ENCODE data around the gene SUGCT. TPM values are rescaled to one million over a fixed set of nuclear protein-coding genes. Genes with fewer than 3 reads are reported as not detected.

The SUGCT gene
- total and polyA plus RNA-seq, 10 donors = 1.4 to 13.6 (median 2.5) TPM

DNA sequence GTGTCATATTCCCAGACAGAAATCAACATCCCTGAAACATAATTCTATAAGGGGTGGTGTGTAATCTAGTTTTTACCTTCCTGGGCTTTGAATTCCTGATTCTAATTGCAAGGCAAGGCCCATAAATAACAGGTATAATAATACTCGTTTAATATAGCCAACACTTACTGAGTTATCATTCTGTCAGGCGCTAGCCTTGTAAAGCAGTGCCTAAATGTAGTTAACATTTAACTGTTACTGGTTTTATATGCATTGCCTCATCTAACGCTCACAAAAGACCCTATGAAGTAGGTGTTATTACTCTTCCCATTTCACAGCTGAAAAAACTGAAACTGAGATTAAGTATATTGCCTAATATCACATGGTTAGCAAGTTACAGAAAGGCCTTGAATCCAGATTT is 772.5 kb downstream of the SUGCT start:
- no peak overlapping the region for H3K4me3 ChIP-seq
- 84 to 94% (median 87%) methylated on average over 3 of the region's 3 CpGs for WGBS, 5 donors

DNA sequence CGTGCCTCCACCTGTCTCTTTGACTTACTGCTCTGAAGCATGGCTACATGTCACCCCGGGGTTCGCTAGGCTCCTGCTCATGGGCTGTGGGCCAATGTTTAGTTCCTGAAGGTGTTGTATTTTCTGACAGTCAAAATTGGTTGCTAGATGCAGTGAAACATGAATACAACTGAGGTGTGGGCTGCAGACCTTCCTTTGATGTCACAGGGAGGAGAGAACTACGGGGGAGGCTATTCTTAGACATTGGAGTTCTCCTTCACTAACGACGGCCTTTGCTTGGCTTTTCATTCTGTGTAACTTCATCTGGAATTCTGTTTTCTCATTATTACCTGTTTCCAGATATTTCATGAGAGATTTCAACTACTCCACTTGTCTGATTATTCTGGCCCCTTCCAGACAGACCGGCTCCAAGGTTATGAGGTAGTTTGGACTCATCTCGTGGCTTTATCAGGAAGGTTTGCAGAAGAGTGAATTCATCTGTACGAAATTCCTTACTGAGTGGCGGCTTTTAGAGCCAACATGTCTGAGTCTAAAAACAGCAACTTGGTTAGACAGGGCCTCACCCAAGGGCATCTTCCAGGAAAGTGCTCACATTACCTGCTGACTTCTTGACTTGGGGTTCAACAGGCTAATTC is 774.7 kb downstream of the SUGCT start:
- Histone ChIP-seq H3K4me3 (no peak overlapping the region), H3K4me1 (no peaks in the 10 kb centered on the region), H3K27ac (no peak overlapping the region), H3K9me3 (no peaks in the 10 kb centered on the region), H3K36me3 (no peaks in the 10 kb centered on the region), H3K27me3 (replicated peaks in 1 of 7) (no peaks in the 10 kb centered on the region)
- DNase-seq = no peak
- intact Hi-C loops (cut with DNase I; ENCODE audit: low total_unique reads) = no loop called here
- WGBS, 5 donors = 87 to 91% (median 89%) methylated on average over 10 of the region's 10 CpGs
- no peak for TF ChIP-seq POLR2A (IDR thresholded peaks at IDR 0.05)
- TF ChIP-seq, protein P1, sequence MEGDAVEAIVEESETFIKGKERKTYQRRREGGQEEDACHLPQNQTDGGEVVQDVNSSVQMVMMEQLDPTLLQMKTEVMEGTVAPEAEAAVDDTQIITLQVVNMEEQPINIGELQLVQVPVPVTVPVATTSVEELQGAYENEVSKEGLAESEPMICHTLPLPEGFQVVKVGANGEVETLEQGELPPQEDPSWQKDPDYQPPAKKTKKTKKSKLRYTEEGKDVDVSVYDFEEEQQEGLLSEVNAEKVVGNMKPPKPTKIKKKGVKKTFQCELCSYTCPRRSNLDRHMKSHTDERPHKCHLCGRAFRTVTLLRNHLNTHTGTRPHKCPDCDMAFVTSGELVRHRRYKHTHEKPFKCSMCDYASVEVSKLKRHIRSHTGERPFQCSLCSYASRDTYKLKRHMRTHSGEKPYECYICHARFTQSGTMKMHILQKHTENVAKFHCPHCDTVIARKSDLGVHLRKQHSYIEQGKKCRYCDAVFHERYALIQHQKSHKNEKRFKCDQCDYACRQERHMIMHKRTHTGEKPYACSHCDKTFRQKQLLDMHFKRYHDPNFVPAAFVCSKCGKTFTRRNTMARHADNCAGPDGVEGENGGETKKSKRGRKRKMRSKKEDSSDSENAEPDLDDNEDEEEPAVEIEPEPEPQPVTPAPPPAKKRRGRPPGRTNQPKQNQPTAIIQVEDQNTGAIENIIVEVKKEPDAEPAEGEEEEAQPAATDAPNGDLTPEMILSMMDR (IDR thresholded peaks at IDR 0.05 in 8 of 11, conservative IDR thresholded peaks at IDR 0.05 in 3 of 11) = no peak

More for the DNA sequence above, 772.5 kb downstream of the SUGCT start:
- no peak for DNase-seq
- Histone ChIP-seq H3K27ac (no peak overlapping the region), H3K36me3 (no peaks in the 10 kb centered on the region), H3K4me1 (no peaks in the 10 kb centered on the region), H3K27me3 (replicated peaks in 1 of 7) (no peaks in the 10 kb centered on the region), H3K9me3 (no peaks in the 10 kb centered on the region)
- no peak for TF ChIP-seq POLR2AphosphoS5 (IDR thresholded peaks at IDR 0.05)
- TF ChIP-seq POLR2A (IDR thresholded peaks at IDR 0.05) = no peak
- TF ChIP-seq, protein P1 (IDR thresholded peaks at IDR 0.05 in 8 of 11, conservative IDR thresholded peaks at IDR 0.05 in 3 of 11) = no peak
- intact Hi-C loops (cut with DNase I; ENCODE audit: low total_unique reads) = no loop called here

Small RNAs within 50 kb of the gene (small RNA-seq; reads per million reads assigned to genes)
- gene AC006023.1 (0 reads per million in 4 donors), gene AC006023.2 (0 reads per million in 4 donors)

Other genes starting within 250 kb of the SUGCT start
- gene CDK13, start 184.7 kb upstream of the SUGCT start, total RNA-seq = 100 to 1,000 TPM in 2 of 7 donors, 10 to 100 TPM in 5; 61.2 to 125 (median 88.2) TPM
- gene CDK13, start 184.7 kb upstream of the SUGCT start, polyA plus RNA-seq = 10 to 100 TPM; 18.0 to 25.1 (median 20.0) TPM
- gene MPLKIP, start 383 bp upstream of the SUGCT start, total RNA-seq = 10 to 100 TPM; 28.1 to 45.1 (median 32.3) TPM
- 10 to 100 TPM; 46.6 to 64.5 (median 56.9) TPM for gene MPLKIP, start 383 bp upstream of the SUGCT start, polyA plus RNA-seq